Vagina (tissue), 2 donors: Measurements from ENCODE around the gene RSPO4. TPM values are rescaled to one million over a fixed set of nuclear protein-coding genes. Genes with fewer than 3 reads are reported as not detected.

Experiments
- DNase-seq, 2 donors: peaks; one replicate each; pipeline ENCODE4 v3.0.0-alpha.2; 2017; ENCODE audit errors: extremely low spot score in 2 of 2
- H3K27ac ChIP-seq: fragments of 200-600 bp; sonication (generic); one replicate; pipeline ENCODE4 v1.5.1; 2019
- H3K27me3 ChIP-seq: fragments of 200-600 bp; sonication (generic); one replicate; pipeline ENCODE4 v1.5.1; 2019
- H3K36me3 ChIP-seq, 2 donors: fragments of 200-600 bp; sonication (generic); one replicate each; pipeline ENCODE4 v1.5.1; 2017 to 2019
- H3K4me1 ChIP-seq: fragments of 200-600 bp; sonication (generic); one replicate; pipeline ENCODE4 v1.5.1; 2019
- H3K4me3 ChIP-seq, 2 donors: fragments of 200-600 bp; sonication (generic); 1 replicate in 1 of 2; 2 replicates in 1 of 2; pipeline ENCODE4 v1.5.1; 2016 to 2019
- H3K9me3 ChIP-seq: fragments of 200-600 bp; sonication (generic); one replicate; pipeline ENCODE4 v1.5.1; 2019
- POLR2A ChIP-seq, 2 donors: fragments of 450-650 bp; IDR thresholded peaks; one replicate each; pipeline ENCODE4 v1.6.1; 2017; ENCODE audit warnings: antibody characterized with exemption in 2 of 2, mild to moderate bottlenecking in 2 of 2, moderate library complexity in 2 of 2
- POLR2AphosphoS5 ChIP-seq, 2 donors: sonication (generic); formaldehyde crosslinking; IDR thresholded peaks; one replicate each; pipeline ENCODE4 v1.9.0; 2017; ENCODE audit warnings: antibody characterized with exemption in 2 of 2, mild to moderate bottlenecking in 2 of 2, low read depth in 1 of 2; ENCODE audit not compliant: insufficient read depth in 1 of 2
- intact Hi-C: fragments of 100-400 bp; cut with DNase I; formaldehyde crosslinking; loops from one replicate; pipeline ENCODE4 v1.15.1; 2023
- total RNA-seq: library from RNA; depleted of rRNA; stranded (reverse); fragments of >200 nt; gene quantifications from one replicate; pipeline ENCODE4 v1.2.3, GENCODE V29; 2016
- TF ChIP-seq, protein P1 (sequence below), 3 experiments: fragments of 450-650 bp in 2 of 3; fragments of 200-600 bp in 1 of 3; sonication (generic) in 1 of 3; IDR thresholded peaks; one replicate each; pipeline ENCODE4 v1.5.1; 2017 to 2019; ENCODE audit warnings: antibody characterized with exemption in 3 of 3, mild to moderate bottlenecking in 2 of 3, moderate library complexity in 2 of 3

Gene RSPO4
- total RNA-seq, 1 donor from 2014 or later = not detected

DNA sequence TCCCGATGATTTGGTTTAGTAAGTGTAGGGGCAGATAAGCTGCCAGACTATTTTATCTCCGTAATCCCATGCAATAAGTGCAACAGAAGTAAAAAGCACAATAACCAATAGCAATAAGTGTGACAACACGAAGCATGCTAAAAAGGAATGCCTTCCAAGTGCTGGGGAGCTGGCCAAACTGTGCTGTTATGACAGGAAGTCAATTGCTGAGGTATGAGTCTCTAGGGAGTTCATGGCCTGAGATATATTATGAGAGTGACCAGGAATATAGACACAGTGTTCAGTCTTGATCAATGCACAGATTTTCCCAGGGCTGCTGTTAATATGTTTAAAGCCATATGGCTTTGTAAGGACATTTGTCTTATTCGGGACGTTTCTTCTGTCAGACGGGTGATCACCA, 75.4 kb downstream of the RSPO4 start:
- no peaks in the 10 kb centered on the region for H3K36me3 ChIP-seq
- no peak overlapping the region for H3K4me3 ChIP-seq
- no peaks in the 10 kb centered on the region for H3K27me3 ChIP-seq
- DNase-seq = no peak
- intact Hi-C loops = no loop called here
- H3K4me1 ChIP-seq = no peaks in the 10 kb centered on the region
- no peak overlapping the region for H3K27ac ChIP-seq
- TF ChIP-seq, protein P1, sequence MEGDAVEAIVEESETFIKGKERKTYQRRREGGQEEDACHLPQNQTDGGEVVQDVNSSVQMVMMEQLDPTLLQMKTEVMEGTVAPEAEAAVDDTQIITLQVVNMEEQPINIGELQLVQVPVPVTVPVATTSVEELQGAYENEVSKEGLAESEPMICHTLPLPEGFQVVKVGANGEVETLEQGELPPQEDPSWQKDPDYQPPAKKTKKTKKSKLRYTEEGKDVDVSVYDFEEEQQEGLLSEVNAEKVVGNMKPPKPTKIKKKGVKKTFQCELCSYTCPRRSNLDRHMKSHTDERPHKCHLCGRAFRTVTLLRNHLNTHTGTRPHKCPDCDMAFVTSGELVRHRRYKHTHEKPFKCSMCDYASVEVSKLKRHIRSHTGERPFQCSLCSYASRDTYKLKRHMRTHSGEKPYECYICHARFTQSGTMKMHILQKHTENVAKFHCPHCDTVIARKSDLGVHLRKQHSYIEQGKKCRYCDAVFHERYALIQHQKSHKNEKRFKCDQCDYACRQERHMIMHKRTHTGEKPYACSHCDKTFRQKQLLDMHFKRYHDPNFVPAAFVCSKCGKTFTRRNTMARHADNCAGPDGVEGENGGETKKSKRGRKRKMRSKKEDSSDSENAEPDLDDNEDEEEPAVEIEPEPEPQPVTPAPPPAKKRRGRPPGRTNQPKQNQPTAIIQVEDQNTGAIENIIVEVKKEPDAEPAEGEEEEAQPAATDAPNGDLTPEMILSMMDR (IDR thresholded peaks at IDR 0.05) = no peak
- TF ChIP-seq POLR2A (IDR thresholded peaks at IDR 0.05) (no peak), POLR2AphosphoS5 (IDR thresholded peaks at IDR 0.05; ENCODE audit: insufficient read depth in 1 of 2, low read depth in 1 of 2) (no peak)
- H3K9me3 ChIP-seq = no peaks in the 10 kb centered on the region

- no peak for DNase-seq
- Histone ChIP-seq H3K4me1 (no peaks in the 10 kb centered on the region), H3K36me3 (no peaks in the 10 kb centered on the region), H3K4me3 (no peak overlapping the region), H3K9me3 (no peaks in the 10 kb centered on the region), H3K27ac (no peak overlapping the region), H3K27me3 (no peaks in the 10 kb centered on the region)
- intact Hi-C loops = no loop called here
- TF ChIP-seq POLR2AphosphoS5 (IDR thresholded peaks at IDR 0.05; ENCODE audit: insufficient read depth in 1 of 2, low read depth in 1 of 2) (no peak), POLR2A (IDR thresholded peaks at IDR 0.05) (no peak)
- TF ChIP-seq, protein P1 (IDR thresholded peaks at IDR 0.05) = no peak
These were observed 76.6 kb downstream of the RSPO4 start for GRCh38 chr20:925516-925915.

GRCh38 chr20:924639-925038, 77.5 kb downstream of the RSPO4 start:
- intact Hi-C loops = no loop called here
- no peak overlapping the region for H3K4me3 ChIP-seq
- TF ChIP-seq POLR2A (IDR thresholded peaks at IDR 0.05) (no peak), POLR2AphosphoS5 (IDR thresholded peaks at IDR 0.05; ENCODE audit: insufficient read depth in 1 of 2, low read depth in 1 of 2) (no peak)
- TF ChIP-seq, protein P1 (IDR thresholded peaks at IDR 0.05) = no peak
- H3K27me3 ChIP-seq = no peaks in the 10 kb centered on the region
- H3K27ac ChIP-seq = no peak overlapping the region
- no peak for DNase-seq
- no peaks in the 10 kb centered on the region for H3K4me1 ChIP-seq
- H3K36me3 ChIP-seq = no peaks in the 10 kb centered on the region
- no peaks in the 10 kb centered on the region for H3K9me3 ChIP-seq

- H3K27me3 ChIP-seq = no peaks in the 10 kb centered on the region
- no peaks in the 10 kb centered on the region for H3K36me3 ChIP-seq
- H3K9me3 ChIP-seq = no peaks in the 10 kb centered on the region
- TF ChIP-seq POLR2AphosphoS5 (IDR thresholded peaks at IDR 0.05; ENCODE audit: insufficient read depth in 1 of 2, low read depth in 1 of 2) (no peak), POLR2A (IDR thresholded peaks at IDR 0.05) (no peak)
- TF ChIP-seq, protein P1 (IDR thresholded peaks at IDR 0.05) = no peak
- H3K27ac ChIP-seq = no peak overlapping the region
- no peak for DNase-seq
- no peaks in the 10 kb centered on the region for H3K4me1 ChIP-seq
- H3K4me3 ChIP-seq = no peak overlapping the region
- intact Hi-C loops = no loop called here
These were observed 79.3 kb downstream of the RSPO4 start for GRCh38 chr20:922781-923180.

GRCh38 chr20:921068-921467, 81.0 kb downstream of the RSPO4 start:
- intact Hi-C loops = no loop called here
- H3K4me1 ChIP-seq = no peaks in the 10 kb centered on the region
- H3K27me3 ChIP-seq = no peaks in the 10 kb centered on the region
- DNase-seq = no peak
- no peaks in the 10 kb centered on the region for H3K9me3 ChIP-seq
- H3K36me3 ChIP-seq = no peaks in the 10 kb centered on the region
- TF ChIP-seq, protein P1 (IDR thresholded peaks at IDR 0.05) = no peak
- no peak for TF ChIP-seq POLR2A (IDR thresholded peaks at IDR 0.05)
- no peak overlapping the region for H3K27ac ChIP-seq
- no peak overlapping the region for H3K4me3 ChIP-seq
